Hepatocyte (in vitro differentiated cells): ENCODE results near the gene GPR37L1.
"Not testable (repeated sequence)": the region's sequence is repeated elsewhere in the genome, so short reads cannot be mapped to it uniquely, and the experiment has no call there.

Experiments
- CTCF ChIP-seq: fragments of 200-600 bp; sonication (generic); IDR thresholded peaks from 2 replicates; pipeline ENCODE4 v1.5.1; 2016; ENCODE audit warnings: antibody characterized with exemption, mild to moderate bottlenecking; ENCODE audit not compliant: poor library complexity
- EZH2phosphoT487 ChIP-seq: fragments of 200-600 bp; sonication (generic); IDR thresholded peaks from one replicate; pipeline ENCODE4 v1.6.1; 2018; ENCODE audit warnings: antibody characterized with exemption, mild to moderate bottlenecking, low read depth, moderate library complexity; ENCODE audit not compliant: unreplicated experiment, severe bottlenecking

GRCh38 chr1:202145744-202146140 is 23.0 kb downstream of the GPR37L1 start:
- TF ChIP-seq CTCF, EZH2phosphoT487: not testable (repeated sequence)
